ENCODE measurements around the gene NDUFB2. TPM values are rescaled to one million over a fixed set of nuclear protein-coding genes. Genes with fewer than 3 reads are reported as not detected.
"Not testable (repeated sequence)": the region's sequence is repeated elsewhere in the genome, so short reads cannot be mapped to it uniquely, and the experiment has no call there.

Gene NDUFB2
- total RNA-seq, 1 donor from 2014 or later: 205 TPM

DNA sequence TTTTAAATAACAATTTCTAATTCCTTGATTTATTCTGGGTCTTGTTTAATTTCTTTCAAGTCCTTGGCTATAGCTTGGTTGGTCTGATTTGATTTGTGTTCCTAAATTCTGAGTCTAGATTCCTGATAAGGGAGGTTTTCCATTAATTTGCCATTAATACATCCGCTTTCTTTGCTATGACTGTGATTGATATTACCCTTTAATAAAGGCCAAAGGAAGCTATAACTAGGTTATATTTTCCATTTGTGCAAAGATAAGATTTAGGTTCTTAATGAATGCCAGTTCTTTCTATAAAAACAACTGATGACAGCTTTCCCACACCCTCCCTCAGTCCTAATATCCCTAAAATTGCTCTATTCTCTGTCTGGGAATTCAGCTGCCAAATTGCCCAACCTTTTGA is 28.2 kb downstream of the NDUFB2 start:
- intact Hi-C loops (cut with micrococcal nuclease): no loop called here

DNA sequence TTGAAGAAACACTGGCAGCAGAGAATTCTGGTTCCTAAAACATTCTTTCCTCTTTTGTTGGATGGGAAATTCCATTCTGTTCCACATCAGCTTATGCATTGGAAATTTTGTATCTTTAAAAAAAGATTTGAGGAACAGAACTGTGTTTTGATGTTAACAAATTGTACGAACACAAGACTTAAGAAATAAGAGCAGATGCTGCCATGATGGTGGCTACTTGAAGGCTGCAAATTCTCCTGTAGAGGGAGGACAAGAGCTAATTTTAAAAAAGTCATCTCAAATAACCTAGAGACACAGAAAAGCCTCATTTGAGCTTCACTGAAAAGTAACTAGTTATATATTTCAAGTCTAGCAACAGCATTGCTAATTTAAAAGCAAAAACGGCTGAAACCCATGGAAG is 29.8 kb downstream of the NDUFB2 start:
- intact Hi-C loops (cut with micrococcal nuclease): loop anchor here (1.0 kb wide), 1 partner anchor 286 kb away; no protein-coding TSS in a partner anchor

DNA sequence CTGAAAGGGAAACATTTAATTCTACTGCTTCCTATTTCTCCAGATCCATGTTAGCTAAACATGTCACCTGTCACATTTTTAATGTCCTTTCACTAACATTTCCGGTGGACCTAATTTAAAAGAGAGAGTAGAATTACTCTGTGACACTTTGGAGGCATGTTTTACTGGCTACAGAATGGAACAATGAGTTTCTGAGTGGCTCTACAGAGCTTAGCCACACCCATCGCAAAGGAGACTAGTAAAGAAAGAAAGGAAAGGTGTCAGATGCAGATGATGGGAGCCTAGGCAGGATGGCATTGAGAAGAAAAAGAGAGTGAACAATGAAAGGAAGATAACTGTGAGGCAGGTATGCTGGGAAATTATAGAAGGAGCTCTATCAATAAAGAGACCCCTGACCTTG is 35.9 kb downstream of the NDUFB2 start:
- intact Hi-C loops (cut with micrococcal nuclease): no loop called here

DNA sequence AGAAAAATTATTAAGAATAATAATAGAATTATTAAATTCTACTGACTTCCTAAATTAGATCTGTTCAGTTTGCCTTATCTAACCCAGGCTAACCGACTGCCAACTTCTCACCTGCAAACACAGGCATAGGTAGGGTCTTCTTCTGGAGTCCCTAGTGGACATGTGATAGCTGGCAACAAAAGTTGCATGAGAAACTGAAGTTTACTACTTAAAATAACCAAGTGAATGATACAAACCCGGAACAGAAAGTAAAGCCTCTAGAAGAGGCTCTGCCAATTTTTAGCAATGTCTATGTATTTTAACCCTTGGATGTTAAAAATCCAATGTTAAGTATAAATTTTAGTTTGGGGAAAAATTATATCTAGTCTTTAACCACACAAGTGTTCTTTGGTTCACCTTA is 37.6 kb downstream of the NDUFB2 start:
- intact Hi-C loops (cut with micrococcal nuclease): no loop called here

DNA sequence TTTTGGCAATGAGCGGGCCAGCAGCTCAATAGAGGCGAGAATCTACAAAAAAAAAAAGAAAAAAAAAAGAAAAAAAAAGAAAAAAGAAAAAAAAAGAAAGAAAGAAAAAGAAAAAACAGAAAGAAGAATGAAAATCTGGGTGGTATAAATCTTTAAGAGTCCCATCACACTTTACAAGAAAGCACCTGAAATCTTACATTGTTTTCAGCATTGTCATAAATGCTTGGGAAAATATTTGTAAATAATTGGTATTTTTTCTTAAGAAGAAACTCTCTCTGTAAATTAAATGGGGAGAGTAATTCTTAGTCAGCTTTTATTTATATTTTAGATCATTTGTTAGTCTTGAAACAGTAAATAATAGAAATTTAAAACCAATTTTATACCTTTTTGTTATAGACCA is 38.2 kb downstream of the NDUFB2 start:
- intact Hi-C loops (cut with micrococcal nuclease): no loop called here

DNA sequence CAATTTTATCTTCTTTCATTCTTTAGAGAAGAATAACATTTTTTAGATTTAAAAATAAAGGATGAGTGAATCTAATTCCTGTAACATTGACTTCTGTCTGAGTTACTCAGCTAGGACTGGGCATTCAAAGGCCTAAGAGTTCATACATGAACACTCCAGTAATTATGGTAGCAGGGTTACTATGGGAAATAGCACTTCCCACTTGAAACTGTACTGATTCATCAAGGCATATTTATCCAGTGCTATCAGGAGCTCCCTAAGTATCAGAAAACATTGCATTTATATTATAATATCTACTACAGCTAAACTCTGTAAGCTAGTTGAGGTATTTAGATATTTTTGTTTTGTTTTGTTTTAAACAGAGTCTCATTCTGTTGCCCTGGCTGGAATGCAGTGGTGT is 41.8 kb downstream of the NDUFB2 start:
- intact Hi-C loops (cut with micrococcal nuclease): no loop called here

DNA sequence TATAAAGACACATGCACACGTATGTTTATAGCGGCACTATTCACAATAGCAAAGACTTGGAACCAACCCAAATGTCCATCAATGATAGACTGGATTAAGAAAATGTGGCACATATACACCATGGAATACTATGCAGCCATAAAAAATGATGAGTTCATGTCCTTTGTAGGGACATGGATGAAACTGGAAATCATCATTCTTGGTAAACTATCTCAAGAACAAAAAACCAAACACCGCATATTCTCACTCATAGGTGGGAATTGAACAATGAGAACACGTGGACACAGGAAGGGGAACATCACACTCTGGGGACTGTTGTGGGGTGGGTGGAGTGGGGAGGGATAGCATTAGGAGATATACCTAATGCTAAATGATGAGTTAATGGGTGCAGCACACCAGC is 46.7 kb downstream of the NDUFB2 start:
- intact Hi-C loops (cut with micrococcal nuclease): not testable (repeated sequence)

DNA sequence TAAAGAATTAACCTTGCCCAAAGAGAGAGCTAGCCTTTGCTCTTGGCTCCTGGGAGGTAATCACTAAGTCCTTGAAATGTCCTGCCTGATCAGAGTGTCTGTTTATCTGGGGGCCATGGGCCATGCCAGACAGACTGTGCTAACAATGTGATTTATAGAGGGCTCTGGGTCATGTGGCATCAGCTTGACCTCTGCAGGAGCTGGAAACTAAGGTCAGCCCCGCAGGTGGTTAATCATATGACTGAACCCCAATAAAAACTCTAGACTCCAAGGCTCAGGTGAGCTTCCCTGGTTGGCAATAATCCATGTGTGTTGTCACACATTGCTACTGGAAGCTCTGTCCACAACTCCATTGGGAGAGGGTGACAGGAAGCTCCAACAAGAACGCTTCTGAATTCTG is 47.5 kb downstream of the NDUFB2 start:
- intact Hi-C loops (cut with micrococcal nuclease): no loop called here

DNA sequence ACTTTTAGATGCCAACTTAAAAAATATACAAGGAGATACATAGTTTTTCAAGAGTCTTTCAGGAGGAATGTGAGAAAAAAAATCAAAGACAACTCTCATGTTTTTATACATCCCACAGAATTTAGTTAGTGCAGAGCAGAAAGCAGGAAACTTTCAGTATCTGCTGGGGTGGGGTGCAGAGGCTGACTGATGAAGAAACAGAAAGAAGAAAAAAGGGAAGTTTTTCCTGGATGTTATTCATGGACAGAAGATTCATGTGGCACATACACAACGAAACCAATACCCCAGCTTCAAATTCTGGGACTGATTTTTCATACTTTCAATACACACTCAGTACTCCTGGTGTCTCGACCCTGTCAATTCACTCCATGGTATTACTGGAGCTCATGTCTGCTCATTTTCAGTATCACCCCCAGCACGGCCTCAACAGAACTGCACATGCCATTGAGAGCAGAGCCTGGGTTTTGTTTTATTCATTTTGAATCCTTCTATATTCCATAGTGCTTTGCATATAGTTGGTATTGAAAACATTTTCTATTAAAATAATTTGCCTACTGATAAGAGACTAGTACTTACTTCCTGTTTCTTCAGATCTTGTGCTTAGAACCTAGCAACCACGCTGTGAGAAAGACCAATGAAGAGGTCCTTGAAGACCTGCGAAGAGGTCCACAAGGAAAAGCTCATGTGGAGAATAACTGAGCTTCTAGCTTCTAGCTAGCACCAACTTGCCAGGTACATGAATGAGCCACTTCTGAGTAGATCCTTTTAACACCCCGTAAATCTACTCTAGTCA is 49.0 kb downstream of the NDUFB2 start:
- intact Hi-C loops (cut with micrococcal nuclease): no loop called here

DNA sequence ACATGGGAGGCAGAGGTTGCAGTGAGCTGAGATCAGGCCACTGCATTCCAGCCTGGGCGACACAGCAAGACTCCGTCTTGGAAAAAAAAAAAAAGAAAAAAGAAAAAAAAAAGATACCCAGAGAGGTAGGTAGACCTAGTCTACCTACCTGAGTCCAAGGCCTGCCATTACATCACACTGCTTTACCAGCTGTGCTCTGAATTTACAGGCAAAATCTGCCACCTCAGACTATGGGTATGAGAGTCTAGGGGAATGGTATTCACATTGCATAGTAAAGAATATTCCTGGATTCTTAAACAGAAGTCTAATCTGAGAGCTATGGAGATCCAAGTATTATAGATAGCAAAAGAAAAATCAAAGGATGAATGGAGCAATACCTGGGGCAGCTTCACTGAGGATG is 50.2 kb downstream of the NDUFB2 start:
- intact Hi-C loops (cut with micrococcal nuclease): no loop called here

DNA sequence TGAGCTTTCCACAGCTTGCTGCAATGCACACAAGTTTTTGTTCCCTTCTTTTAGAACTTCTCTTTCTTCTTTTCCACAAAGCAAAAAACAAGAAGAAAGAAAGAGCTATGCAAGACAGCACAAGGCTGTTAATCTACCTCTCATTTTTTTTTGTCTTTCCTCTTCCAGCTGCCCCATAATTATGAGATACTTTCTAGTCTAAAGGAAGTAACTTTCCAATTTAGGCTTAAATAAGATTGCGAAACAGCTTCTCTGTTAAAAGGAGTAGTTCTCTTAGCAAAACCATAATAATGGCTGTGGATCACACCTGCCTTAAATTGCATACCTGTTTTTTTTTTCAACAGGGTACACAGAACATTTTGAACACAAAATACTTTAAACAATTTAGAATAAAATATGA is 56.0 kb downstream of the NDUFB2 start:
- intact Hi-C loops (cut with micrococcal nuclease): no loop called here

DNA sequence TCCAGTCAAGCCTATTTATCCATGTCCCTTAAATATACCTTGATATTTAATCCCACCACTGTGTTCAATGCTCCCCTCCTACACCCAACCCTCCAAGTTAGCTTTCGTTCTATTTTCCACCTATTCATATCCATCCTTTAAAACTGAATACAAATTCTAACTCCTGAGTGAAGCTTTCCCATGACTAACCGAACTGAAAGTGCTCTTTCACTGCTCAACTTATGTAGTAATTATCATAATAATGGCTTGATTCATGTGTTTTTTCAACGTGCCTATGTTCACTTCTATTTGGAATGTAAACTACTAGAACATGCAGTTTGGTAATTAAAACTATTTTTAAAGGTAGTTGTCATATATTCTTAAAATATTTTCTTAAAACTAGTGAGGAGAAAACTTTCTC is 58.0 kb downstream of the NDUFB2 start:
- intact Hi-C loops (cut with micrococcal nuclease): no loop called here

Other genes with a start within 250 kb of the NDUFB2 start
- gene MKRN1, start 217.2 kb upstream of the NDUFB2 start, total RNA-seq: 67.7 and 69.1 TPM in 2 replicates
- gene DENND2A, start 55.9 kb upstream of the NDUFB2 start, total RNA-seq: not detected in 2 replicates
- gene ADCK2, start 23.8 kb upstream of the NDUFB2 start, total RNA-seq: 22.2 TPM in 2 replicates
- gene BRAF, start 228.2 kb downstream of the NDUFB2 start, total RNA-seq: 25.0 and 25.7 TPM in 2 replicates

All from T-helper 2 cell treated with Interferon-gamma antibody and Interleukin-4, amounts not matched to agents 100 ng/mL and 5 ng/mL, for 36 hours (primary cell).